Measurements from ENCODE around the gene WDFY4. TPM values are rescaled to one million over a fixed set of nuclear protein-coding genes. Genes with fewer than 3 reads are reported as not detected.

WDFY4 gene
- total and polyA plus RNA-seq, 11 donors, result 0.46 to 19.8 (median 1.0) TPM

DNA sequence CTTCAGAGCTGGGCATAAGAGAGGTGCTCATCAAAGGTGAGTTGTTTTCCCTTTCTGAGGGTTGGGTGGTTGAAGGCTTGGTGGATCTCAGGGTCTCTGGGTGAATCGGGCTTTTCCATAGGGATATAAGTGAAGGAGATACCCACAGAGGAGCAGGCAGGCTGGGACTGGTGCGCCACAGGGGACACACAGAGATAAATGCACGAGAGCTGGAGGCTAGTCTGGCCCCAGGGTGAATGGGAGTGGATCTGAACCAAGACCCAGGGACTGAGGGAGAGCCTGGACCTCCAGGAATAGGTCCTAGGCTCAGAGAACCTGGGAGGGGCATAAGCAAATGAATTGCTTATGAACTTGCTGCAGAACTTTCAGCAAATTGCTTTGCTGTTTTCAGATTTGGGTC lies 193.4 kb downstream of the WDFY4 start:
- Histone ChIP-seq H3K9me3 (no peaks in the 10 kb centered on the region), H3K27ac (no peak overlapping the region), H3K27me3 (no peaks in the 10 kb centered on the region), H3K4me3 (no peak overlapping the region), H3K36me3 (no peaks in the 10 kb centered on the region), H3K4me1 (no peaks in the 10 kb centered on the region)
- no peak for ATAC-seq
- 87 to 92% (median 91%) methylated on average over 3 of the region's 3 CpGs for WGBS, 4 donors
- TF ChIP-seq CTCF (IDR thresholded peaks at IDR 0.05) (no peak), POLR2A (IDR thresholded peaks at IDR 0.05) (no peak)
- DNase-seq, result no peak
- intact Hi-C loops (cut with DNase I), result no loop called here

DNA sequence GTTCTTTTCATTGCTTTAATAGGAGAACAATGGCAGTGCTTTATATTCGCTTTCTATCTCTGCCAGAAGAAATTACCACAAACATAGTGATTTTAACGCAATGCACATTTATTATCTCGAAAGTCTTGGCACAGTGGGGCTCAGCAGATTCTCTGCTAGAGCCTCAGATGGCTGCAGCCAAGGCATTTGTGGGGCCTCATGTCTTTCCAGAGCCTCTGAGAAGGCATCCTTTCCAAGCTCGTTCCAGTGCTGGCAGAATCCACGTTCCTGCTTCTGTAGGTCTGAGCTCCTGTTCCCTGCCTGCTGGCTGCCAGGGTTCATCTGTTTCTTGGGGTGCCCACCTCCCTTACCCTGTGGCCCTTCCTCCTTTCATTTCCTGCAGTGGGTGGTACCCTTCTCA lies 194.8 kb downstream of the WDFY4 start:
- no peak for ATAC-seq
- no peak for TF ChIP-seq CTCF (IDR thresholded peaks at IDR 0.05)
- no peak for TF ChIP-seq POLR2A (IDR thresholded peaks at IDR 0.05)
- Histone ChIP-seq H3K36me3 (no peaks in the 10 kb centered on the region), H3K4me3 (no peak overlapping the region), H3K27ac (no peak overlapping the region), H3K9me3 (no peaks in the 10 kb centered on the region), H3K4me1 (no peaks in the 10 kb centered on the region), H3K27me3 (no peaks in the 10 kb centered on the region)
- DNase-seq, result no peak
- WGBS, 4 donors, result 79 to 88% (median 81%) methylated on average over 5 of the region's 5 CpGs
- intact Hi-C loops (cut with DNase I), result no loop called here

- TF ChIP-seq CTCF (IDR thresholded peaks at IDR 0.05) (no peak), POLR2A (IDR thresholded peaks at IDR 0.05) (no peak)
- no peak for ATAC-seq
- H3K4me1 ChIP-seq, result no peaks in the 10 kb centered on the region
- no peak overlapping the region for H3K27ac ChIP-seq
- intact Hi-C loops (cut with DNase I), result loop anchor here in 1 of 10 donors (10.0 kb wide), 1 partner anchor 285 kb away; no protein-coding TSS in a partner anchor
- H3K4me3 ChIP-seq, result no peak overlapping the region
- DNase-seq, result no peak
- 61 to 78% (median 64%) methylated on average over 11 of the region's 11 CpGs for WGBS, 4 donors
- no peaks in the 10 kb centered on the region for H3K9me3 ChIP-seq
- no peaks in the 10 kb centered on the region for H3K27me3 ChIP-seq
- H3K36me3 ChIP-seq, result no peaks in the 10 kb centered on the region
These were observed 195.5 kb downstream of the WDFY4 start for GRCh38 chr10:48880016-48880705.

DNA sequence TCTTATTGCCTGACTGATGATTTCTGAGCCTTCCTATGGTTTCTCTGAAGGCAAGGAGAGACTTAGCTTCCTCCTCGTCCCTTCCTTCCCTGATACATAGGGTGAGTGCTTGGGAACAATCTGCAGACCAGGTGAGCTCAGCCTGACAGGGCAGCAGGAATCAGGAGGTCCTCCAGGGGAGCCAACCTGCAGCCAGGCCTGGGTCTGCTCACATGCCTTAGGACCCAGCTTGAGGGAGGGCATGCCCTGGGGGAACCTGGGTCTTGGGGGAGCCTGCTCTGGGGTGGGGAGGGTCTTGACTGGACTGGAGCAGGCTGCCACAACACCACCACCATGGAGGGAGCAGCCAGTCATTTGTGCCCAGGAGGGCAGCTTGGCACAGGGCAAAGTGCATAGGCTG lies 197.3 kb downstream of the WDFY4 start:
- no peak overlapping the region for H3K4me3 ChIP-seq
- H3K27ac ChIP-seq, result no peak overlapping the region
- no peak for ATAC-seq
- no peaks in the 10 kb centered on the region for H3K36me3 ChIP-seq
- no peaks in the 10 kb centered on the region for H3K4me1 ChIP-seq
- H3K27me3 ChIP-seq, result no peaks in the 10 kb centered on the region
- TF ChIP-seq POLR2A (IDR thresholded peaks at IDR 0.05) (no peak), CTCF (IDR thresholded peaks at IDR 0.05) (no peak)
- no peaks in the 10 kb centered on the region for H3K9me3 ChIP-seq
- no peak for DNase-seq
- intact Hi-C loops (cut with DNase I), result loop anchor here in 1 of 10 donors (10.0 kb wide), 1 partner anchor 283 kb away; no protein-coding TSS in a partner anchor
- WGBS, 4 donors, result 92 to 100% (median 99%) methylated on average over 1 of the region's 1 CpG
